Smooth muscle cell (in vitro differentiated cells): ENCODE measurements around the gene ZNF275. TPM values are rescaled to one million over a fixed set of nuclear protein-coding genes. Genes with fewer than 3 reads are reported as not detected.

Source experiments
- DNase-seq: peaks from one replicate; lab custom pipeline; 2025; ENCODE audit not compliant: unreplicated experiment; lab: John Stamatoyannopoulos, UW
- H2AFZ ChIP-seq: fragments of 200-600 bp; sonication (generic); 2 replicates; pipeline ENCODE4 v1.6.0; 2016; ENCODE audit warnings: antibody characterized with exemption, low read depth, mild to moderate bottlenecking
- H3F3A ChIP-seq: fragments of 200-600 bp; sonication (generic); 2 replicates; pipeline ENCODE4 v1.6.0; 2017; ENCODE audit warnings: antibody characterized with exemption, low read depth
- H3K27ac ChIP-seq: fragments of 200-600 bp; sonication (generic); 2 replicates; pipeline ENCODE4 v1.5.1; 2016; ENCODE audit warnings: low read depth, mild to moderate bottlenecking
- H3K27me3 ChIP-seq: fragments of 200-600 bp; sonication (generic); 2 replicates; pipeline ENCODE4 v1.6.1; 2016; ENCODE audit warnings: low read depth, mild to moderate bottlenecking
- H3K36me3 ChIP-seq: fragments of 200-600 bp; sonication (generic); 2 replicates; pipeline ENCODE4 v1.5.1; 2016; ENCODE audit warnings: low read depth
- H3K4me1 ChIP-seq: fragments of 200-600 bp; sonication (generic); 2 replicates; pipeline ENCODE4 v1.5.1; 2016; ENCODE audit warnings: low read depth
- H3K4me2 ChIP-seq: fragments of 200-600 bp; sonication (generic); 2 replicates; pipeline ENCODE4 v1.6.0; 2016; ENCODE audit warnings: mild to moderate bottlenecking
- H3K4me3 ChIP-seq: fragments of 200-600 bp; sonication (generic); 2 replicates; pipeline ENCODE4 v1.5.1; 2016; ENCODE audit warnings: mild to moderate bottlenecking
- H3K79me2 ChIP-seq: fragments of 200-600 bp; sonication (generic); 2 replicates; pipeline ENCODE4 v1.6.0; 2016; ENCODE audit warnings: low read depth, mild to moderate bottlenecking
- H3K9ac ChIP-seq: fragments of 200-600 bp; sonication (generic); 2 replicates; pipeline ENCODE4 v1.6.0; 2016; ENCODE audit warnings: low read depth
- H3K9me3 ChIP-seq: fragments of 200-600 bp; sonication (generic); replicated peaks from 2 replicates; pipeline ENCODE4 v1.5.1; 2016; ENCODE audit warnings: low read depth
- H4K20me1 ChIP-seq: fragments of 200-600 bp; sonication (generic); 2 replicates; pipeline ENCODE4 v1.6.0; 2016; ENCODE audit warnings: low read depth
- WGBS: methylation state at CpG from one replicate; pipeline ENCODE4 v1.1.7; 2016; ENCODE audit warnings: low lambda C conversion rate; 5-methylcytosine and 5-hydroxymethylcytosine counted together
- polyA plus RNA-seq: library from polyadenylated mRNA; unstranded; fragments of >200 nt; fragmentation: Nextera tagmentation; extraction: Ambion mirVana; gene quantifications from 2 replicates; pipeline ENCODE4 v1.2.1, GENCODE V29; 2016
- total RNA-seq: library from RNA; depleted of rRNA; stranded (reverse); fragments of >200 nt; gene quantifications from 2 replicates; pipeline ENCODE4 v1.2.3, GENCODE V29; 2014
- TF ChIP-seq, protein P1 (sequence below): fragments of 200-600 bp; sonication (generic); IDR thresholded peaks from 2 replicates; pipeline ENCODE4 v1.5.1; 2017; ENCODE audit warnings: borderline replicate concordance, mild to moderate bottlenecking, antibody characterized with exemption; ENCODE audit not compliant: insufficient read depth, poor library complexity, severe bottlenecking

Gene ZNF275
- total and polyA plus RNA-seq, 2 experiments from 2014 or later: 9.7 to 17.8 TPM

DNA sequence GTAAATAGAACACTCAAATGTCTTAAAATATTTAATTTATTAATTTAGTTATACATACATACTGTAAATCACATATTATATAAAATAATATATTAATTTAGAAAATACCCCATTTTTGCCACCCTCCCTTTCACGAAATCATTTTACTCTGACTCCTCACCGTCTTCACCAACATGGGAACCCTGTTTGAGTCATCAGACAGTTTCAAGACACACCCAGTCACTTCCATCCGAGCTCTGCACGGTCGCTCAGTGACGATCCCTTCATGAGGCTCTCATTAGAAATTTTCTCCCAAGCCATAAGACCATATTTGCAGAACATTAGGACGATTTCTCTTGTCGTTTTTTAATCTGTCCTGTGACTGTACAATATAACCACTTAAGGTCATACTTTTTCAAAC lies 14.5 kb downstream of the ZNF275 start:
- Histone ChIP-seq H3K4me1 (no peaks in the 10 kb centered on the region), H3K27me3 (no peaks in the 10 kb centered on the region), H3K4me3 (no peak overlapping the region), H4K20me1 (peaks cover 19% of the 10 kb centered on the region), H2AFZ (no peak overlapping the region), H3F3A (no peaks in the 10 kb centered on the region), H3K36me3 (no peaks in the 10 kb centered on the region), H3K4me2 (no peak overlapping the region), H3K9ac (no peak overlapping the region), H3K27ac (no peak overlapping the region), H3K9me3 (no peaks in the 10 kb centered on the region), H3K79me2 (no peaks in the 10 kb centered on the region)
- DNase-seq: no peak
- TF ChIP-seq, protein P1, sequence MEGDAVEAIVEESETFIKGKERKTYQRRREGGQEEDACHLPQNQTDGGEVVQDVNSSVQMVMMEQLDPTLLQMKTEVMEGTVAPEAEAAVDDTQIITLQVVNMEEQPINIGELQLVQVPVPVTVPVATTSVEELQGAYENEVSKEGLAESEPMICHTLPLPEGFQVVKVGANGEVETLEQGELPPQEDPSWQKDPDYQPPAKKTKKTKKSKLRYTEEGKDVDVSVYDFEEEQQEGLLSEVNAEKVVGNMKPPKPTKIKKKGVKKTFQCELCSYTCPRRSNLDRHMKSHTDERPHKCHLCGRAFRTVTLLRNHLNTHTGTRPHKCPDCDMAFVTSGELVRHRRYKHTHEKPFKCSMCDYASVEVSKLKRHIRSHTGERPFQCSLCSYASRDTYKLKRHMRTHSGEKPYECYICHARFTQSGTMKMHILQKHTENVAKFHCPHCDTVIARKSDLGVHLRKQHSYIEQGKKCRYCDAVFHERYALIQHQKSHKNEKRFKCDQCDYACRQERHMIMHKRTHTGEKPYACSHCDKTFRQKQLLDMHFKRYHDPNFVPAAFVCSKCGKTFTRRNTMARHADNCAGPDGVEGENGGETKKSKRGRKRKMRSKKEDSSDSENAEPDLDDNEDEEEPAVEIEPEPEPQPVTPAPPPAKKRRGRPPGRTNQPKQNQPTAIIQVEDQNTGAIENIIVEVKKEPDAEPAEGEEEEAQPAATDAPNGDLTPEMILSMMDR: no peak
- WGBS: 73% methylated on average over 8 of the region's 8 CpGs

DNA sequence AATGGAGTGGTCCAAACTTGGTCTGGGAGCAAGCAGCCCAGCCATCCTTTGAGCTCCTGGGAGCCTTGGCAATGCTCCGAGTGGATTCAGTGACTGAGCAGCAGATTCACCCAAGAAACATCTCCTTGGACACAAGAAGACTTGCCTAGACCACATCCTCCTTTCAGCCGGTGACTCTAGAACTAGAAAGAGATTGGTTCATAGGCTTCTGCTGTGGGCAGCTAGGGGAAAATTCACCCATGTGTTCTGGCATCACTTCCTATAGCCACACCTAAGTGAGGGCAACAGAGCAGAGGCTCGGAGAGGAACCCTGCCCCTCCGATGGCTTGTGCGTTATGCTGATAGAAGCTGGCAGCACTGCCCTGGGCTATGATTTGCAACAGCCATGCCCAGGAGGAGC lies 16.0 kb downstream of the ZNF275 start:
- no peaks in the 10 kb centered on the region for H3K36me3 ChIP-seq
- peaks cover 5% of the 10 kb centered on the region for H4K20me1 ChIP-seq
- H3K4me1 ChIP-seq: no peaks in the 10 kb centered on the region
- TF ChIP-seq, protein P1: no peak
- H3K4me3 ChIP-seq: no peak overlapping the region
- H3K9me3 ChIP-seq: no peaks in the 10 kb centered on the region
- H3F3A ChIP-seq: no peaks in the 10 kb centered on the region
- no peaks in the 10 kb centered on the region for H3K79me2 ChIP-seq
- H3K27me3 ChIP-seq: no peaks in the 10 kb centered on the region
- no peak overlapping the region for H3K27ac ChIP-seq
- no peak overlapping the region for H2AFZ ChIP-seq
- no peak for DNase-seq
- no peak overlapping the region for H3K4me2 ChIP-seq
- 90% methylated on average over 5 of the region's 5 CpGs for WGBS
- H3K9ac ChIP-seq: no peak overlapping the region

DNA sequence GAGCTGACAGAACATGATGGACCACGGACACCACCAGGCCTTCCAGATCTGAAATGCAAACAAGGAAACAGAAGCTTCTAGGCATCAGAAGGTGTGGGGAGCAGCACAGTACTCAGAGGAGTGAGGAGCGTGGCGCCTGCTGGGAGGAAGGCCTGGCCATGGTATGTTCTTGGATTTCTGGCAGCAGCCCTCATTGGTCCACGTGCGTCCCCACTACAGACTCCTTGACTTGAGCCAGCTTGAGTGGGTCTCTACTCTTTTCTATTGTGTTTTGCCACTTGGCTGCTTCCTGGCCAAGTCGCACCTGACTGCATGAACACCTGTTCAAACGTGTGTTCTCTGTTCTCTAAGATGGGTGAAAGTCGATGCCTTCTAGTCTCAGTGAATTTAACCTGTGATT lies 18.0 kb downstream of the ZNF275 start:
- Histone ChIP-seq H3K27me3 (no peaks in the 10 kb centered on the region), H3F3A (no peaks in the 10 kb centered on the region), H3K4me3 (no peak overlapping the region), H3K9ac (no peak overlapping the region), H3K4me1 (no peaks in the 10 kb centered on the region), H2AFZ (no peak overlapping the region), H3K4me2 (no peak overlapping the region), H3K36me3 (no peaks in the 10 kb centered on the region), H3K79me2 (no peaks in the 10 kb centered on the region), H4K20me1 (no peaks in the 10 kb centered on the region), H3K9me3 (no peaks in the 10 kb centered on the region), H3K27ac (no peak overlapping the region)
- no peak for DNase-seq
- WGBS: 82% methylated on average over 8 of the region's 8 CpGs
- TF ChIP-seq, protein P1: no peak

DNA sequence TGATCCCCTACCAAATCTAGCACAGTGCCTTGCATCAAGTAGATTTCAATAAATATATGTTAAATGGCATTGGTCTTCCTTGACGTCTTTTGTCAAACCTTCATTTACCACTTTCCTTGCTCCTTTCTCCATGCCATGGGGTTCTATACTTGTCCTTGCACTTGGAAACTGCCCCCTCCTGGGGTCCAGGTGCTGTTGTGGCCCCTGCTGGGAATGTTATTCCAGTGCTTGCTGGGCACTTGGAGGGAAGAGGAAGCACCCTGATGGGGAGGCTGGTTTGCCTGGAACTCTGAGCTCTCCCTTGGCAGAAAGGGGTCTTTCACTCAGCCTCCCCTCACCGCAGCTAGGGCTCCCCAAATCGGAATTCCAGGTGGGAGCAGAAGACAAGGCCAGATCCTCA lies 18.9 kb downstream of the ZNF275 start:
- Histone ChIP-seq H3K4me2 (no peak overlapping the region), H3K9me3 (no peaks in the 10 kb centered on the region), H3K4me1 (no peaks in the 10 kb centered on the region), H3K27ac (no peak overlapping the region), H3K79me2 (no peaks in the 10 kb centered on the region), H3K9ac (no peak overlapping the region), H3K36me3 (no peaks in the 10 kb centered on the region), H3F3A (no peaks in the 10 kb centered on the region), H4K20me1 (no peaks in the 10 kb centered on the region), H2AFZ (no peak overlapping the region), H3K27me3 (no peaks in the 10 kb centered on the region), H3K4me3 (no peak overlapping the region)
- 85% methylated on average over 3 of the region's 3 CpGs for WGBS
- no peak for DNase-seq
- TF ChIP-seq, protein P1: no peak
